ENCODE results near the gene PARD3.
"Not testable (repeated sequence)": the region's sequence is repeated elsewhere in the genome, so short reads cannot be mapped to it uniquely, and the experiment has no call there.

The PARD3 gene

DNA sequence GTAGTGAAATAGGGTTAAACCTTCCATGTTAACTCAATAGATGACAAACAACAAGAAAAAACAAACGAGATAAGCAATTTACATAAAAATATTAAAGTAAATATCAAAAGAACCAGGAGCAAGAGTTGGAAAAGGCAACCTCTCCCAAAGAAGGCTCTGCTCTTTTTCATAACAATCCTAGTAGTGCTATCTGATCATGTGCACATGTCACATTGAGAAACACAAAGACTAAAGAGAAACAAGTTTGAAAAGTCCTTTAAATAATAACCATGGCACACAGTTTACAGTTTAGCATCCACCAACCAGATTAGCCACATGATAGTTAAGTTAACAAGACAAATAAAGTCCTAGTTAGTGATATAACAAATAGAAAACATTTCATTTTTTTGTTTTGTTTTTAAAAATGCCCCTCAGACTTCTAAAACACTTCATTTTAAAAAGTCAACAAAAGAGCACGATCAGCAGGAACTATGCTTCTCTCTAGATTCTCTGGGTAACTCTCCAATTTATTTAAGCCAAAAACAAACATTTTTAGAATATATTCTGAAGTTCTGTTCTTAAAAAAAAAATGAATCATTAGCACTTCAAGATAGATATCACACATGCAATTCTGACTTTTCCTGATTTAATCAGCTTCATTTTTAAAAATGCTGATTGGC is 110.4 kb downstream of the PARD3 start:
- Histone ChIP-seq H3K36me3 (ENCODE audit: control insufficient read depth, insufficient read depth, low read length) (no peaks in the 10 kb centered on the region), H3K27ac (ENCODE audit: low read depth, low read length, severe bottlenecking) (peak overlapping the region; percentile 17), H3K9me3 (ENCODE audit: control insufficient read depth, low read length) (no peaks in the 10 kb centered on the region), H3K4me3 (ENCODE audit: extremely low read depth, insufficient read depth, low read length, poor library complexity, severe bottlenecking) (no peak overlapping the region), H3K4me1 (ENCODE audit: control insufficient read depth, insufficient read depth, low read length, poor library complexity, severe bottlenecking) (peaks cover 52% of the 10 kb centered on the region)
- no CpG with 5 or more reads among the region's 2 CpGs for WGBS, 2 experiments (ENCODE audit: insufficient coverage in 2 of 2)

DNA sequence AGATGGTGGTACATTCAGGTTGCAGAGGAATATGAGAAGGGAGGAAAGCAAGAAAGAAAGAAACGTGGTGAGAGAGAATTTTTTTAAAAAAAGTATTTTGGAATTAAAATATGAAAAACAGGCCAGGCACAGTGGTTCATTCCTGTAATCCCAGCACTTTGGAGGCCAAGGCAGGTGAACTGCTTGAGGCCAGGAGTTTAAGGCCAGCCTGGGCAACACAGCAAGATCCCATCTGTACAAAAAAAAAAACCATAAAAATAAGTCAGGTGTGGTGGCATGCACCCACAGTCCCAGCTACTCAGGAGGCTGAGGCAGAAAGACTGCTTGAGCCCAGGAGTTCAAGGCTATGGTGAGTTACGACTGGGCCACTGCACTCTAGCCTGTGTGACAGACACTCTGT is 112.1 kb downstream of the PARD3 start:
- Histone ChIP-seq H3K4me1 (ENCODE audit: control insufficient read depth, insufficient read depth, low read length, poor library complexity, severe bottlenecking) (peaks cover 60% of the 10 kb centered on the region), H3K9me3 (ENCODE audit: control insufficient read depth, low read length) (no peaks in the 10 kb centered on the region), H3K27ac (ENCODE audit: low read depth, low read length, severe bottlenecking) (no peak overlapping the region), H3K36me3 (ENCODE audit: control insufficient read depth, insufficient read depth, low read length) (no peaks in the 10 kb centered on the region), H3K4me3 (ENCODE audit: extremely low read depth, insufficient read depth, low read length, poor library complexity, severe bottlenecking) (no peak overlapping the region)
- 88% methylated on average over 1 of the region's 2 CpGs; no CpG with 5 or more reads in 1 of the 2 experiments for WGBS, 2 experiments (ENCODE audit: insufficient coverage in 2 of 2)

DNA sequence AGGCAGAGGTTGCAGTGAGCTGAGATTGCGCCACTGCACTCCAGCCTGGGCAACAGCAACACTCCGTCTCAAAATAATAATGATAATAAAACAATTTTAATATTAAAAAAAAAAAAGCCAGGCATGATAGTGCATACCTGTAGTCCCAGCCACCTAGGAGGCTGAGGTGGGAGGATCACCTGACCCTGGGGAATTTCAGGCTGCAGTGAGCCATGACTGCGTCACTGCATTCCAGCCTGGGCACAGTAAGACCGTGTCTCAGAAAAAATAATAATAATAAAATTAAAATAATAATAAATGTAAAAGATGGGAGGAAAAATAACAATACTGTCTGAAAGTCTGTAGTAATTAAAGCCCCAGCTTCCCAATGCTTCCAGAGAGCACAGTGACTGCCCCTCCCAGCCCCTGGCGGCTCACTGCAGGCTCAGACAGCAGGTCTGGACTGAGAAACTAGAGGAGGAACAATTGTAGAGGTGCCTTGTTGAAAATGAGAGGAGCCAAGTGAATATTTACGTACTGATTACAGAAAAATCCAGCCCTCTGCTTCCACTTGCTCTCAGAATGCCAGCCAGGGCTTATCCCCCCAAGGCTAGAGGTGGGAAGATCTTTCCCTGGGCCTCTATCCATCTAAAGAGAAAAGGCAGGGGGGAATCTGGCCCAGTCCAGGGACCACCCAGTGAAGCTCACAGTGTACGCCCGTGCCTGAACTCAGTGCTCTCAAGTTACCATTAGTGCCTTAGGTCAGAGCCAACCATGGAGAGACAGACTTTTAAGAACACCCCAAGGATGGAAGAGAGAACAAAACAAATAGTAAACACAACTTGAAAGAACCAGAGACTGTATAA is 112.8 kb downstream of the PARD3 start:
- H3K27ac ChIP-seq (ENCODE audit: low read depth, low read length, severe bottlenecking), result peak overlapping the region; percentile 39
- no peaks in the 10 kb centered on the region for H3K9me3 ChIP-seq (ENCODE audit: control insufficient read depth, low read length)
- H3K4me1 ChIP-seq (ENCODE audit: control insufficient read depth, insufficient read depth, low read length, poor library complexity, severe bottlenecking), result peaks cover 58% of the 10 kb centered on the region
- 67 to 92% methylated on average over 2 to 3 of the region's 8 CpGs for WGBS, 2 experiments (ENCODE audit: insufficient coverage in 2 of 2)
- no peaks in the 10 kb centered on the region for H3K36me3 ChIP-seq (ENCODE audit: control insufficient read depth, insufficient read depth, low read length)
- no peak overlapping the region for H3K4me3 ChIP-seq (ENCODE audit: extremely low read depth, insufficient read depth, low read length, poor library complexity, severe bottlenecking)

DNA sequence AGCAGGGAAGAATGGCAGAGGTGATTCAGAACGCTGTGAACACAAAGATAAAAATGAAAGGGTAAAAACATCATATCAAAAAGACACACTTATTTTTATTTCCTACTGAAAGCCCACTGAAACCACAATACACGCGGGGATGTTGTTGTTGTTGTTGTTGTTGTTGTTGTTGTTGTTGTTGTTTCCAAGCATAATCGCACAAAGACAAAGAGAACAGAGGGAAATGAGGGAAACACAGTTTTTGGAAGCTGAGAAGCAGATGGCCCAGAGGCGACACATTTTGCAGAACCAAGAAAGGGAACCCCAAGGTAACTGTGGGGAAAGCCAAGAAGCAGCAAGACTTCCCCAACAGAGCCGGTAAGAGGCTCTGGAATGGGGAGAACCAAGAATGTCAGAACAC is 113.9 kb downstream of the PARD3 start:
- 78 to 98% methylated on average over 3 of the region's 6 CpGs for WGBS, 2 experiments (ENCODE audit: insufficient coverage in 2 of 2)
- Histone ChIP-seq H3K27ac (ENCODE audit: low read depth, low read length, severe bottlenecking) (no peak overlapping the region), H3K4me3 (ENCODE audit: extremely low read depth, insufficient read depth, low read length, poor library complexity, severe bottlenecking) (no peak overlapping the region), H3K9me3 (ENCODE audit: control insufficient read depth, low read length) (no peaks in the 10 kb centered on the region), H3K4me1 (ENCODE audit: control insufficient read depth, insufficient read depth, low read length, poor library complexity, severe bottlenecking) (peaks cover 56% of the 10 kb centered on the region), H3K36me3 (ENCODE audit: control insufficient read depth, insufficient read depth, low read length) (no peaks in the 10 kb centered on the region)

DNA sequence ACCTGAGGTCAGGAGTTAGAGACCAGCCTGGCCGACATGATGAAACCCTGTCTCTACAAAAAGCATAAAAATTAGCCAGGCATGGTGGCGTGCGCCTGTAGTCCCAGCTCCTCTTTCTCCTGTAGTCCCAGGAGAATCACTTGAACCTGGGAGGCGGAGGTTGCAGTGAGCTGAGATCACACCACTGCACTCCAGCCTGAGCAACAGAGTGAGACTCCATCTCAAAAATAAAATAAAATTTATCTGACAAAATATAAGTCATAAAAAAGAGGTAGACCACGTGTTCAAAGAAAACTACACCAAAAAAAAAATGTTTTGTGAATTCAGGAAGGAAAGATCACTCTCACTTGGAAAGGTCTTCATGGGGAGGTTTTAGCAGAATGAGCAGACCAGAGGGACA is 114.3 kb downstream of the PARD3 start:
- H3K9me3 ChIP-seq (ENCODE audit: control insufficient read depth, low read length); H3K27ac ChIP-seq (ENCODE audit: low read depth, low read length, severe bottlenecking); H3K4me3 ChIP-seq (ENCODE audit: extremely low read depth, insufficient read depth, low read length, poor library complexity, severe bottlenecking); H3K36me3 ChIP-seq (ENCODE audit: control insufficient read depth, insufficient read depth, low read length): not testable (repeated sequence)
- H3K4me1 ChIP-seq (ENCODE audit: control insufficient read depth, insufficient read depth, low read length, poor library complexity, severe bottlenecking), result peaks cover 53% of the 10 kb centered on the region
- WGBS, 2 experiments (ENCODE audit: insufficient coverage in 2 of 2), result 80 to 87% methylated on average over 3 of the region's 5 CpGs

DNA sequence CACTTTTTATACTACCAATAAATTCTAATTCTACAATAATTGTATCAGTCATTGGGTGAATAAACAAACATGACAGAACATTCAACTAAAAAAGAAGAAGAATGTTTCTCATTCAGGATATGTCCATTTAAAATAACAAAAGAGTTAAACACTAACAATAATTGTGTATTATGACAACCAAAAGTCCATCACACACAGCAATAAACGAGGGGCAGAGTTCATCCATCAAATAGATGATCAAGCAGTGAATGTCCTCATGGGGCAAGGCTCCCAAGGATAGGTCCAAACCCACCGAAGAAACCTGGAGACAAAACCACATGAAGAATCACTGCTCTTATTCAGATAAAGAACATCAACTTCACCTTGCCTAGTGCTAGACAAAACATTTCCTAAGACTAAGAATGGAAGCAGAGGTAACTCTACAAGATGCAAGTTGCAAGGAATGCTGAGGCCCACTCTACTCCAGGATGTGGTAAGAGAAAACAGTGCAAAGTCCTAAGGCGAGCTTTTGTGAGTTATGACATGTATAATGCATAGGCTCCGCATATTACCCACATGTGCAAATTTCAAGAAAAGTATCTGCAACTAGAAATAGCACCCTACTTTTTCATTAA is 115.1 kb downstream of the PARD3 start:
- H3K27ac ChIP-seq (ENCODE audit: low read depth, low read length, severe bottlenecking), result no peak overlapping the region
- H3K36me3 ChIP-seq (ENCODE audit: control insufficient read depth, insufficient read depth, low read length), result no peaks in the 10 kb centered on the region
- 86% methylated on average over 2 of the region's 4 CpGs; no CpG with 5 or more reads in 1 of the 2 experiments for WGBS, 2 experiments (ENCODE audit: insufficient coverage in 2 of 2)

DNA sequence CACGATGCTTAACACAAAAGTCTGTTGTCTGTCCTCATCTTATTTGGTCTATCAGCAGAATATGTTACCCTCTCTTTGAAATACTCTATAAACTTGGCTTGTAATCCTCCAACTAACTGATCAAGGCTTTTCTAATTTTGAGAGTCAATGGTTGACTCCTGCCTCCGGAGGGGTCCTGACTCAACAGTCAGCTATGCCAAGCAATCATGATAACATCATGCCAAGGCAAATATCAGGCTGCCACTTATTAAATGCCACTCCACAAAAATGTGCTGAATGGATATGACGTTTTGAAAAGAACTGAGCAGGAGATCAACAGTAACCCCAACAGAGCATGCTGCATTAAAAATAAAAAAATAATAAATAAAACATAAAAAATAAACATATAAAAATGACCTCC is 116.1 kb downstream of the PARD3 start:
- Histone ChIP-seq H3K9me3 (ENCODE audit: control insufficient read depth, low read length) (no peaks in the 10 kb centered on the region), H3K4me1 (ENCODE audit: control insufficient read depth, insufficient read depth, low read length, poor library complexity, severe bottlenecking) (peaks cover 58% of the 10 kb centered on the region), H3K36me3 (ENCODE audit: control insufficient read depth, insufficient read depth, low read length) (no peaks in the 10 kb centered on the region), H3K4me3 (ENCODE audit: extremely low read depth, insufficient read depth, low read length, poor library complexity, severe bottlenecking) (no peak overlapping the region), H3K27ac (ENCODE audit: low read depth, low read length, severe bottlenecking) (no peak overlapping the region)
- 92 to 93% methylated on average over 2 of the region's 3 CpGs for WGBS, 2 experiments (ENCODE audit: insufficient coverage in 2 of 2)

More for the DNA sequence above, 115.1 kb downstream of the PARD3 start:
- no peak overlapping the region for H3K4me3 ChIP-seq (ENCODE audit: extremely low read depth, insufficient read depth, low read length, poor library complexity, severe bottlenecking)
- H3K9me3 ChIP-seq (ENCODE audit: control insufficient read depth, low read length), result no peaks in the 10 kb centered on the region
- peaks cover 59% of the 10 kb centered on the region for H3K4me1 ChIP-seq (ENCODE audit: control insufficient read depth, insufficient read depth, low read length, poor library complexity, severe bottlenecking)

DNA sequence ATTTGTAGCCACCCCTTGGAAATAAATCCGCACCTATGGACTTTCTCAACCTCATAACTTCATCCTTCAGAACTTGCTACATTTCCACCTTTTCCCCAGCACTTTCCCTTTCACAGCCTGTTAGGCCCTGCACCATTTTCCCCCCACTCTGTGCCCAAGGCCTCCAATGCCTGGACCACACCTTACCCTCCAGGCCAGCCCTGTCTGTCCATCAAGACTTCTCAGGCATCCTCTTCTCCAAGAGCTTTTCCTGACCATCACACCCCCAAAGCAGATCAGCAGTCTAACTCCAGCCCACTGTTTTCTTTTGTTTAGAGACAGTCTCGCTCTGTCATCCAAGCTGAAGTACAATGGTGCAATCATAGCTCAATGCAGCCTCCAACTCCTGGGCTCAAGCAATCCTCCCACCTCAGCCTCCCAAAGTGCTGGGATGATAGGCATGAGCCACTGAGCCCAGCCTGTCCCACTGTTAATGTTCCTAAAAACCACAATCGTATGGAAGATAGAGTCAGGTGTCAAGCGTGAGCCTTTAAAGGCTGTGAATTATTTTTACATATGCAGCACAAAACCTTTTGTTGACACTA is 116.8 kb downstream of the PARD3 start:
- Histone ChIP-seq H3K27ac (ENCODE audit: low read depth, low read length, severe bottlenecking) (no peak overlapping the region), H3K4me1 (ENCODE audit: control insufficient read depth, insufficient read depth, low read length, poor library complexity, severe bottlenecking) (peaks cover 52% of the 10 kb centered on the region), H3K4me3 (ENCODE audit: extremely low read depth, insufficient read depth, low read length, poor library complexity, severe bottlenecking) (no peak overlapping the region), H3K36me3 (ENCODE audit: control insufficient read depth, insufficient read depth, low read length) (no peaks in the 10 kb centered on the region), H3K9me3 (ENCODE audit: control insufficient read depth, low read length) (no peaks in the 10 kb centered on the region)
- 91 to 100% methylated on average over 2 to 4 of the region's 4 CpGs for WGBS, 2 experiments (ENCODE audit: insufficient coverage in 2 of 2)

DNA sequence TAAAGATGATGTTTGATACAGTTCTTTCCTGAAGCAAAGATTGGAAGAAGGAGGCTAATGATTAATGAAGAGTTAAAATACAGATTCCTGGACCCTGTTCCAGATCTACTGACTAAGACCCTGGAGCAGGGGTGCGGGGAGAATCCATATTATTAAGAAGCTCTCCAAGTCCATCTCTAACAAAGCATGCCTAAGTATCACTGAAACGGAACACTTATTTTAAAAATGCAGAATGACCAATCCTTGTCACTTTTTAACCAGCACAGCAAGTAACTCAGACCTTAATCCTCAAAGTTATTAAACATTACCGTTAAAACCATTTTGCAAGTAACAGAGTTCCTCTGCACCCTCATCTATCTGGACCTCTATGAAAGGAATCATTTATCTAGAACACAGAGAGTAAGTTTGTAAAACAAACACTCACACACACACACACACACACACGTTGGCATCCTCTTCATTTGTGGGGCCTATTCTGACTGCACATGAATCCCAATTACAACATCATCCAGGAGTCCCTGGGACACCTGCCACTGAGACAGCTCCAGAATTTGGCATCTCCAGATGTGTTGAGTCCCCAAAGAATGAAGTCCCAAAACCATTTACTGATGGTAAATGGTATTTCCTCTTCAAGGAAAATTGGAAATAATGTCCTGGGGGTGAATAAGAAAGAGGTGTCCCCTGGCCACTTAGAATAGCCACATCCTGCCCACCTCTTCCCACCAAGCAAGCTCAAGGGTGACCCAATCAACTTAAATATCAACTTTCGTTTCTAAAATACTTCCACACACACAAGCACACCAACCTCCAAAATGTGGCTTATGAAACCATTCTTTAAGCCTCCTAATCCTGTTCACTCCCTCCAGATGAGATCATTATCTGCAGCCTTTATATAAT is 117.5 kb downstream of the PARD3 start:
- H3K4me3 ChIP-seq (ENCODE audit: extremely low read depth, insufficient read depth, low read length, poor library complexity, severe bottlenecking), result no peak overlapping the region
- WGBS, 2 experiments (ENCODE audit: insufficient coverage in 2 of 2), result 93 to 98% methylated on average over 4 of the region's 5 CpGs
- H3K4me1 ChIP-seq (ENCODE audit: control insufficient read depth, insufficient read depth, low read length, poor library complexity, severe bottlenecking), result peaks cover 51% of the 10 kb centered on the region
- H3K27ac ChIP-seq (ENCODE audit: low read depth, low read length, severe bottlenecking), result no peak overlapping the region
- no peaks in the 10 kb centered on the region for H3K9me3 ChIP-seq (ENCODE audit: control insufficient read depth, low read length)
- H3K36me3 ChIP-seq (ENCODE audit: control insufficient read depth, insufficient read depth, low read length), result no peaks in the 10 kb centered on the region

DNA sequence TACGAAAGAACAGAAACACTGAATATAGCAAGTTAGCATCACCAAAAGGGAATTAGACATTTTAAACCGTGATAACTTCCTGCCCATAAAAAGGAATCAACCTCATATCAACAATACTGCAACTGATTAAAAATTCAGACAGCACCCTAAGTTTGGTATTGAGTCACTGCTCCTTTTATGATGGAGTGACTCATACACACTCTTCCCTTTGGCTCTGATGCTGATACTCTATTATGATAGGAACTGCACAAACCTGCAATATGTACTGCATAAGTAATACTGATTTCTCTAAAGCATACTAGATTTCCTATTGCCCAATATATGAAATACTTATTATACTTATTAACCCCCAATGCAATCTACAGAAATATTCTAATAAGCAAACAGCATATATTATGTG is 118.7 kb downstream of the PARD3 start:
- Histone ChIP-seq H3K4me3 (ENCODE audit: extremely low read depth, insufficient read depth, low read length, poor library complexity, severe bottlenecking) (no peak overlapping the region), H3K27ac (ENCODE audit: low read depth, low read length, severe bottlenecking) (no peak overlapping the region), H3K4me1 (ENCODE audit: control insufficient read depth, insufficient read depth, low read length, poor library complexity, severe bottlenecking) (peaks cover 44% of the 10 kb centered on the region), H3K36me3 (ENCODE audit: control insufficient read depth, insufficient read depth, low read length) (no peaks in the 10 kb centered on the region), H3K9me3 (ENCODE audit: control insufficient read depth, low read length) (no peaks in the 10 kb centered on the region)
- WGBS, 2 experiments (ENCODE audit: insufficient coverage in 2 of 2), result 95 to 100% methylated on average over 1 to 2 of the region's 2 CpGs
